GM06990 (cell line): ENCODE measurements around the gene PLXNA3.

ENCODE experiments used
- DNase-seq: peaks from one replicate; pipeline ENCODE4 v3.0.0-alpha.2; 2011; ENCODE audit not compliant: insufficient read length; ENCODE audit errors: extremely low read depth
- H3K27me3 ChIP-seq: replicated peaks from 2 replicates; pipeline ENCODE4 v1.6.0; 2011; ENCODE audit warnings: low read length; ENCODE audit not compliant: control insufficient read depth, insufficient read depth
- H3K36me3 ChIP-seq: 2 replicates; pipeline ENCODE4 v1.5.1; 2011; ENCODE audit warnings: low read length; ENCODE audit not compliant: control insufficient read depth, insufficient read depth
- H3K4me3 ChIP-seq: replicated peaks from 2 replicates; pipeline ENCODE4 v1.5.1; 2011; ENCODE audit warnings: low read depth, mild to moderate bottlenecking, control low read depth, low read length
- TF ChIP-seq, protein P1 (sequence below): IDR thresholded peaks from 2 replicates; pipeline ENCODE4 v1.5.1; 2011; ENCODE audit warnings: low read length, control low read depth, mild to moderate bottlenecking, inconsistent platforms; ENCODE audit not compliant: insufficient read depth, poor library complexity, severe bottlenecking

PLXNA3 gene

DNA sequence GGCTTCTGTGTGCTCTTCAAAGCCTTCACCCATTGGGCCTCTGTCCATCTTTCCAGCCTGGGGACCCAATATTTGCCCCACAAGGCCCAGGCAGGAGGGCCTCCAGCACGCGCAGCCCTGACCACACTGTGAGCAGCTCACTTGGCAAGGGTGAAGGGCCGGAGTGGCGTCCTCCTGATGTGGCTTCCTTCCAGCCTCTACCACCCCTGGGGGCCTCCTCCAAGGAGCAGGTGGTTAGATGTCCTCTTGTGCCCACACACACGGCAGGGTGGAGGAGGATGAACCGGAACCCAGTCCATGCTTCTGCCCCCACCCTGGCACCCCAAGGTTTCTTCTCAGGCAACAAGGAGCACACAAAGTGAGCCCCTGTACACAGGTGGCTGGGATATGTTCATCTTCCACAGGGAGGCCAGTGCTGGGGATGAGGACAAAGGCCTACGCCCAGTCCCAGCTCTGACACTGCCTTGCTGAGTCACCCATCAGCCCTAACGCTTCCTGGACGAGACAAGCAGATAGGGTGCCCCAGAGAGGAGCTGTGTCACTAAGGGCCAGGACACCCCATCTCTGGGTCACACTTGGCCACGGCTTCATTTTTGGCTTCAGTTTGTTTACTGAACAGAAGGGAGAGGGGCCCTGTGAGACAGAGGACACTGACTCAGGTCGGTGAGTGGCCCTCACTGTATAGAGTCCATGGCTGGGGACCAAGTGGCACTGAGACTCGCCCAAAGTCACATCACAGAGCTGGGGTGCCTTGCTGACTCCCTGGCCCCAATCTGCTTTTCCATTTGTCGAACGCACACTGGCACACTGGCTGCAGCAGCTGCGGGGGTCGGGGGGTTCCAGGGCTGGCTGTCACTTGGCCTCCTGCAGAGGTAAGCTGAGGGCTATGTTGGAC is 26.4 kb downstream of the PLXNA3 start:
- Histone ChIP-seq H3K4me3 (no peak overlapping the region), H3K36me3 (peaks cover 6% of the 10 kb centered on the region), H3K27me3 (no peaks in the 10 kb centered on the region)
- no peak for DNase-seq
- TF ChIP-seq, protein P1, sequence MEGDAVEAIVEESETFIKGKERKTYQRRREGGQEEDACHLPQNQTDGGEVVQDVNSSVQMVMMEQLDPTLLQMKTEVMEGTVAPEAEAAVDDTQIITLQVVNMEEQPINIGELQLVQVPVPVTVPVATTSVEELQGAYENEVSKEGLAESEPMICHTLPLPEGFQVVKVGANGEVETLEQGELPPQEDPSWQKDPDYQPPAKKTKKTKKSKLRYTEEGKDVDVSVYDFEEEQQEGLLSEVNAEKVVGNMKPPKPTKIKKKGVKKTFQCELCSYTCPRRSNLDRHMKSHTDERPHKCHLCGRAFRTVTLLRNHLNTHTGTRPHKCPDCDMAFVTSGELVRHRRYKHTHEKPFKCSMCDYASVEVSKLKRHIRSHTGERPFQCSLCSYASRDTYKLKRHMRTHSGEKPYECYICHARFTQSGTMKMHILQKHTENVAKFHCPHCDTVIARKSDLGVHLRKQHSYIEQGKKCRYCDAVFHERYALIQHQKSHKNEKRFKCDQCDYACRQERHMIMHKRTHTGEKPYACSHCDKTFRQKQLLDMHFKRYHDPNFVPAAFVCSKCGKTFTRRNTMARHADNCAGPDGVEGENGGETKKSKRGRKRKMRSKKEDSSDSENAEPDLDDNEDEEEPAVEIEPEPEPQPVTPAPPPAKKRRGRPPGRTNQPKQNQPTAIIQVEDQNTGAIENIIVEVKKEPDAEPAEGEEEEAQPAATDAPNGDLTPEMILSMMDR, result no peak

DNA sequence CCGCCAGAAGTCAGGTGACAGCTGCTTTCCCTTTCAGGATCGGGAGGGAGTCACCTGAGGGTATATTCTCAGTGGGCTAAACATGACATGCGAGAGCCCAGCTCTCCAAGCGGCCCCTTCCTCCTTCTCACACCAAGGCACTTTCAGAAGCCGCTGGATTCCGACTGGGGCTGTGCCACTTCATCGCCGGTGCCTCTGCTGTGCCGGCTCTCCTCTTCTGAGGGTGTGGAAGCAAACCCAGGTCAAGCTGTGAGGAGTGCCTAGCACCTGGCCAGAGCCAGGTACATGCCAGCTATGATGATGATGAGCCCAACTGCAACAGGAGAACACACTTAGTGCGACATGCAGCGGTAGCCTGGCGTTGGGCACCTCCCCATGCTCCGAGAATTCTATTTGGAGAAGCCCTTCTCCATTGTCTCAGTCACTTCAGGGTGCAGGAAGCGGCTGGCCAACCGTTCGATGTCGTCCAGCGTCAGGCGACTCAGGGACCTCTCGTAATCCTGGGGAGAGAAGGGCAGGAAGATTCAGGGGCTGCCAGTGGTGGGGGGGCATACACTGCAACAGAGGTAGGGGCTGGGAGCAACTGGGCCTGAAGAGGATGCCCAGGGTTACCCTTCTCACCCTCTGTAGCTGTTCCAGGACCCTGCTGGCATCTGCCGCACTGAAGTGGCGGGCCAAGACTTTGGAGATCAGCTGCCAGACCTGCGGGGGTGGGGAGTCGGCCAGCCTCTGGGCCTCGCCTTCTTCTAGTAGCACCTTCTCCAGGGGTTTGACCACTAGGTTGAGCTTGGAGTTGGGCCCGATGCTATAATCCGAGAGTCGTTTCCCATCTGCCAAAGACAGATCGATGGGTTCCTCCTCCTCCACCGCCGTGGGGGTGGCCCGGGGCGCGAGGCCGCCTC is 27.3 kb downstream of the PLXNA3 start:
- Histone ChIP-seq H3K36me3 (peaks cover 6% of the 10 kb centered on the region), H3K27me3 (no peaks in the 10 kb centered on the region), H3K4me3 (peak overlapping the region; percentile 73)
- TF ChIP-seq, protein P1, result no peak
- DNase-seq, result no peak

DNA sequence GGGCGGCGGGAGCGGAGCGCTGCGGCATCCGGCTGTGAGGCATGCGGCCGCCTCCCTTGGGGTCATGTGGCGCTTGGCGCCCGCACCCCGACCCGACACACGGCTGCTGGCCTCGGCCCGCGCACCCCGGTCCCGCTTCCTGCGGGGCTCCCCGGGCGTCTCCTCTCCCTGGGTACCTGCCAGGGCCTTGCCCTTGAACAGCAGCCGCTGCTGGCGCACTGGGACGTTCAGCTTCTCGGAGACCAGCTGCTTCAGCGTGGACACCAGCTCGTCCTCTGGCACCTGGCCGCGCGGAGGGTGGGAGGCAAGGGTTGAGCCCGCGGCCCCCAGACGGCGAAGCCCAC is 27.9 kb downstream of the PLXNA3 start:
- DNase-seq, result peak; percentile 52
- Histone ChIP-seq H3K27me3 (no peaks in the 10 kb centered on the region), H3K4me3 (peak overlapping the region; percentile 73), H3K36me3 (peaks cover 6% of the 10 kb centered on the region)
- TF ChIP-seq, protein P1, result no peak

DNA sequence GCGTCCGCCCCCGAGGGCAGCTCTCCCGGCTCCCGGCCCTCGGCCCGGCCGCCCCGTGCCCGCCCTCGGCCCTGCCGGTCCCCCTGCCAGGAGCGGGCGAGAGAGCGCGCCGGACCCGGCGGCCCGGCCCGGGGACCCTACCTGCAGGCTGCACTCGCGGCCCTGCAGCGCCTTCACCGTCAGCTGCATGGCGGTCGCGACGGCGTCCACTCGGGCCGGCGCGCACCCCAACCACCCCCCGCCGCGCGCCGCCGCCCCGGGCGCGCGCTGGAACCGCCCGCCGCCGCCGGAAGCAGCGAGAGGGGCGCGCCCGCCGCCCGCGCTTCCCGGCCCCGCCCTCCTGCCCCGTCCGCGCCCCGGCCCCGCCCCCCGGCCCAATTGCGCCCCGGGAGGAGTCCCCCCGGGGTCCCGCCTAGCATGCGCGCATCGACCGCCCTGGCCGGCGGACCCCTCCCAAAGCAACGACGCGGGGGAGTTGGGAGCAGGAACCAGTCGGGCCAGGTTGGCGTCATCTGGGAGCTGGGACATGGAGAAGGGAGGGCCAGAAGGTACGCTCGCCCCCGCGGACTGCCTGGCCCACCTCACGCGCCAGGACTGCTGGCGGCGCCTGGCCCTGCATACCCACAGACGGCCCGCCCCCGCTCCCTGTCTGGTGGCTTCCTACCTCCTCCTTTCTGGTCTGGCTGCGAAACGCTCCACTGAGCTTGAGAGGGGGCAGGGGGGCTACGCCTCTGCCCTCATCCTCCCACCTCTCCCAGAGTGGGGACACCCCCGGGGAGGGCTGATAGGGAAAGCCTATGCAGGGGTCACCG is 28.5 kb downstream of the PLXNA3 start, which contains the start of gene UBL4A:
Gene UBL4A, minus strand, starts transcription at position 220 of the 812 bp plus-strand sequence. Its CDS starts 31 bp downstream, at position 189.
- peak within 1 kb of the TSS; percentile 73 for H3K4me3 ChIP-seq
- H3K36me3 ChIP-seq, result peaks cover 6% of the 10 kb centered on the region
- TF ChIP-seq, protein P1, result no peak
- peak; percentile 68 for DNase-seq
- H3K27me3 ChIP-seq, result no peaks in the 10 kb centered on the region

DNA sequence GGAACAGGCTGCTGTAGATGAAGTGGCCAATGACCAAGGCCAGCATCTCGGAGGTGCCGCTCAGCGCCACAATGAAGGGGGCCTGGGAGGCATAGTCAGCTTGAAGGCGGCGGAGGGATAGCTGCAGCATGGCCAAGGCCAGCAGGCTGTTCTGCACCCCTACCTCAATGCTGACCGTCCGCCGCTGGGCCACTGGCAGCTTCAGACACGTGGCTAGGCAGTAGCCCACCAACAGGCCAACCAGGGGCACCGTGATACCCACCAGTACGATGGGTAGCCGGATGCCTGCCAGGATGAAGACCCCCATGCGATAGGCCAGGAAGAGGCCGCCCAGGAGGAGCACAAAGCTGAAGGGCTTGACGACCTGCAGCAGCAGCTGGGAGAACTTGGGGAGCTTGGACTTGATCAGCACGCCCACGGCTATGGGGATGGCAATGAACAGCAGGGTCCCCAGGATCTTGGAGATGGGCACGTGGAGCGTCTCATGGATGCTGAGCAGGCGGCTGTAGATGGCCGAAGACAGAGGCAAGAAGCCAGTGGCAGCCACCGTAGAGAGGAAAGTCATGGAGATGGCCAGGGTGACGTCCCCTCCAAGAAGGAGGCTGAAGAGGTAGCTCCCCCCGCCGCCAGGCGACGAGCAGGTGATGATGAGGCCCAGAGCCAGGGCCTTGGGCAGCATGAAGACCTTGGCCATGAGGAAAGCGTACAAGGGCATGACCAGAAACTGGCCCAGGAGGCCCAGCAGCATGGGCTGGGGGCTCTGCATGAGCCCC is 29.6 kb downstream of the PLXNA3 start:
- DNase-seq, result no peak
- Histone ChIP-seq H3K36me3 (peaks cover 6% of the 10 kb centered on the region), H3K4me3 (no peak overlapping the region), H3K27me3 (no peaks in the 10 kb centered on the region)
- TF ChIP-seq, protein P1, result no peak
